Neuronal stem cell (in vitro differentiated cells): ENCODE results near the gene ERCC4.

Experiments
- DNase-seq: peaks from one replicate; pipeline ENCODE4 v3.0.0-alpha.2; 2013; ENCODE audit warnings: low spot score
- H2AFZ ChIP-seq: one replicate; pipeline ENCODE4 v1.6.1; 2013; ENCODE audit warnings: mild to moderate bottlenecking, low read length, inconsistent platforms
- H2AK5ac ChIP-seq: 2 replicates; pipeline ENCODE4 v1.6.1; 2013; ENCODE audit warnings: low read depth, mild to moderate bottlenecking, inconsistent platforms, low read length, moderate library complexity, mixed read lengths
- H2BK120ac ChIP-seq: 2 replicates; pipeline ENCODE4 v1.6.1; 2013; ENCODE audit warnings: low read depth, mild to moderate bottlenecking, inconsistent platforms, low read length, moderate library complexity, mixed read lengths
- H2BK12ac ChIP-seq: one replicate; pipeline ENCODE4 v1.6.1; 2013; ENCODE audit warnings: low read length, inconsistent platforms
- H2BK15ac ChIP-seq: 2 replicates; pipeline ENCODE4 v1.6.1; 2013; ENCODE audit warnings: mild to moderate bottlenecking, low read length, inconsistent platforms, mixed read lengths
- H2BK5ac ChIP-seq: one replicate; pipeline ENCODE4 v1.6.1; 2013; ENCODE audit warnings: inconsistent platforms, mild to moderate bottlenecking, low read length, moderate library complexity
- H3K14ac ChIP-seq: one replicate; pipeline ENCODE4 v1.6.1; 2013; ENCODE audit warnings: low read length, inconsistent platforms
- H3K18ac ChIP-seq: 2 replicates; pipeline ENCODE4 v1.6.1; 2013; ENCODE audit warnings: low read length, inconsistent platforms
- H3K23ac ChIP-seq: 2 replicates; pipeline ENCODE4 v1.6.1; 2013; ENCODE audit warnings: low read depth, mild to moderate bottlenecking, mixed read lengths, low read length, inconsistent platforms; ENCODE audit not compliant: poor library complexity
- H3K27ac ChIP-seq: replicated peaks from 3 replicates; pipeline ENCODE4 v1.5.1; 2013; ENCODE audit warnings: low read length, inconsistent platforms
- H3K27me3 ChIP-seq, 3 experiments: 2 replicates each; pipeline ENCODE4 v1.6.1; 2013; ENCODE audit warnings: low read length in 3 of 3, mild to moderate bottlenecking in 2 of 3, inconsistent platforms in 1 of 3, low read depth in 1 of 3, mixed read lengths in 1 of 3, moderate library complexity in 1 of 3; ENCODE audit not compliant: control insufficient read depth in 3 of 3, insufficient read depth in 3 of 3
- H3K36me3 ChIP-seq, 2 donors: replicated peaks in 1 of 2; 2 replicates each; pipeline ENCODE4 v1.6.1; 2013; ENCODE audit warnings: low read length in 2 of 2; ENCODE audit not compliant: control insufficient read depth in 2 of 2, insufficient read depth in 2 of 2
- H3K4ac ChIP-seq: 2 replicates; pipeline ENCODE4 v1.6.1; 2013; ENCODE audit warnings: inconsistent platforms, mild to moderate bottlenecking, low read length, moderate library complexity
- H3K4me1 ChIP-seq, 2 donors: 1 replicate in 1 of 2; 2 replicates in 1 of 2; pipeline ENCODE4 v1.6.1; 2013; ENCODE audit warnings: low read length in 2 of 2, low read depth in 1 of 2; ENCODE audit not compliant: control insufficient read depth in 2 of 2, insufficient read depth in 1 of 2
- H3K4me2 ChIP-seq: one replicate; pipeline ENCODE4 v1.6.1; 2013; ENCODE audit warnings: mild to moderate bottlenecking, low read length, inconsistent platforms; ENCODE audit not compliant: insufficient read depth, poor library complexity, severe bottlenecking
- H3K4me3 ChIP-seq, 2 donors: 2 replicates each; pipeline ENCODE4 v1.5.1; 2013; ENCODE audit warnings: low read length in 2 of 2, mild to moderate bottlenecking in 2 of 2, inconsistent platforms in 1 of 2, moderate library complexity in 1 of 2
- H3K79me1 ChIP-seq: one replicate; pipeline ENCODE4 v1.6.1; 2013; ENCODE audit warnings: low read depth, mild to moderate bottlenecking, inconsistent platforms, low read length, moderate library complexity
- H3K9ac ChIP-seq: one replicate; pipeline ENCODE4 v1.6.1; 2013; ENCODE audit warnings: mild to moderate bottlenecking, low read depth, low read length, inconsistent platforms; ENCODE audit not compliant: poor library complexity
- H3K9me3 ChIP-seq, 2 donors: replicated peaks in 1 of 2; 2 replicates each; pipeline versions ENCODE3 to v1.6.1; 2013; ENCODE audit warnings: low read length in 2 of 2, mild to moderate bottlenecking in 2 of 2, inconsistent platforms in 1 of 2, low read depth in 1 of 2, mixed read lengths in 1 of 2, moderate library complexity in 1 of 2; ENCODE audit not compliant: control insufficient read depth in 2 of 2, insufficient read depth in 1 of 2
- H4K8ac ChIP-seq: one replicate; pipeline ENCODE4 v1.6.1; 2013; ENCODE audit warnings: low read depth, mild to moderate bottlenecking, inconsistent platforms, low read length, moderate library complexity
- H4K91ac ChIP-seq: one replicate; pipeline ENCODE4 v1.6.1; 2013; ENCODE audit warnings: low read length, low read depth, mild to moderate bottlenecking, inconsistent platforms; ENCODE audit not compliant: poor library complexity
- WGBS, 2 donors: extraction: QIAGEN DNeasy Blood & Tissue Kit; methylation state at CpG; one replicate each; pipeline ENCODE4 v1.1.7; 2013; ENCODE audit warnings: missing lambda C conversion rate in 2 of 2, mixed read lengths in 1 of 2; ENCODE audit not compliant: insufficient read length in 2 of 2, insufficient replicate concordance in 1 of 2; ENCODE audit errors: extremely low coverage in 2 of 2; 5-methylcytosine and 5-hydroxymethylcytosine counted together

Gene ERCC4

GRCh38 chr16:13928646-13929045, 8.7 kb downstream of the ERCC4 start:
- Histone ChIP-seq H3K14ac (no peak overlapping the region), H2AK5ac (no peak overlapping the region), H3K9me3 (no peaks in the 10 kb centered on the region), H4K8ac (no peak overlapping the region), H3K79me1 (no peaks in the 10 kb centered on the region), H3K23ac (no peak overlapping the region), H3K4ac (no peak overlapping the region), H3K9ac (no peak overlapping the region), H3K18ac (no peak overlapping the region), H3K27me3 (no peaks in the 10 kb centered on the region), H3K36me3 (peaks cover 5 to 66% of the 10 kb centered on the region in 2 donors), H2BK5ac (no peak overlapping the region), H2BK15ac (no peak overlapping the region), H2BK12ac (no peak overlapping the region), H2AFZ (no peak overlapping the region), H2BK120ac (no peak overlapping the region), H4K91ac (no peak overlapping the region), H3K4me2 (no peak overlapping the region), H3K4me1 (no peaks in the 10 kb centered on the region), H3K4me3 (no peak overlapping the region), H3K27ac (no peak overlapping the region)
- no CpG with 5 or more reads among the region's 3 CpGs for WGBS, 2 donors
- no peak for DNase-seq

- H3K23ac ChIP-seq, result no peak overlapping the region
- no peaks in the 10 kb centered on the region for H3K27me3 ChIP-seq
- H3K9me3 ChIP-seq, result no peaks in the 10 kb centered on the region
- no peak overlapping the region for H3K9ac ChIP-seq
- H3K4ac ChIP-seq, result no peak overlapping the region
- no peak overlapping the region for H4K91ac ChIP-seq
- H4K8ac ChIP-seq, result no peak overlapping the region
- no peak overlapping the region for H2BK12ac ChIP-seq
- H3K27ac ChIP-seq, result no peak overlapping the region
- no peak overlapping the region for H3K18ac ChIP-seq
- H2BK5ac ChIP-seq, result no peak overlapping the region
- whole genome bisulfite sequencing, 2 donors, result no CpG with 5 or more reads among the region's 10 CpGs
- peaks cover 5 to 68% of the 10 kb centered on the region in 2 donors for H3K36me3 ChIP-seq
- DNase-seq, result no peak
- no peaks in the 10 kb centered on the region for H3K79me1 ChIP-seq
- no peak overlapping the region for H3K4me2 ChIP-seq
- no peaks in the 10 kb centered on the region for H3K4me1 ChIP-seq
- H2AFZ ChIP-seq, result no peak overlapping the region
- no peak overlapping the region for H2AK5ac ChIP-seq
- H2BK15ac ChIP-seq, result no peak overlapping the region
- no peak overlapping the region for H3K14ac ChIP-seq
- H2BK120ac ChIP-seq, result no peak overlapping the region
- no peak overlapping the region for H3K4me3 ChIP-seq
These were observed 11.9 kb downstream of the ERCC4 start for GRCh38 chr16:13931845-13932244.

- no peaks in the 10 kb centered on the region for H3K27me3 ChIP-seq
- no peak overlapping the region for H2BK15ac ChIP-seq
- no peak overlapping the region for H3K14ac ChIP-seq
- H2AK5ac ChIP-seq, result no peak overlapping the region
- no peak overlapping the region for H2BK120ac ChIP-seq
- no peak overlapping the region for H3K27ac ChIP-seq
- no peaks in the 10 kb centered on the region for H3K79me1 ChIP-seq
- H3K4me1 ChIP-seq, result no peaks in the 10 kb centered on the region
- DNase-seq, result peak; percentile 27
- no peak overlapping the region for H4K91ac ChIP-seq
- no peak overlapping the region for H4K8ac ChIP-seq
- H3K9me3 ChIP-seq, result no peaks in the 10 kb centered on the region
- no peak overlapping the region for H3K9ac ChIP-seq
- H3K4me3 ChIP-seq, result no peak overlapping the region
- WGBS, 2 donors, result no CpG with 5 or more reads among the region's 12 CpGs
- no peak overlapping the region for H2BK12ac ChIP-seq
- H3K18ac ChIP-seq, result no peak overlapping the region
- no peak overlapping the region for H2AFZ ChIP-seq
- H3K23ac ChIP-seq, result no peak overlapping the region
- no peak overlapping the region for H3K4me2 ChIP-seq
- no peak overlapping the region for H3K4ac ChIP-seq
- peaks cover 5 to 84% of the 10 kb centered on the region in 2 donors for H3K36me3 ChIP-seq
- H2BK5ac ChIP-seq, result no peak overlapping the region
These were observed 15.5 kb downstream of the ERCC4 start for GRCh38 chr16:13935408-13935807.

- Histone ChIP-seq H3K18ac (no peak overlapping the region), H3K27ac (no peak overlapping the region), H3K27me3 (no peaks in the 10 kb centered on the region), H2BK15ac (no peak overlapping the region), H3K9me3 (no peaks in the 10 kb centered on the region), H2BK5ac (no peak overlapping the region), H3K4me3 (no peak overlapping the region), H3K4me1 (no peaks in the 10 kb centered on the region), H3K79me1 (no peaks in the 10 kb centered on the region), H3K14ac (no peak overlapping the region), H2AK5ac (no peak overlapping the region), H4K91ac (no peak overlapping the region), H2BK120ac (no peak overlapping the region), H4K8ac (no peak overlapping the region), H2AFZ (no peak overlapping the region), H3K23ac (no peak overlapping the region), H3K4ac (no peak overlapping the region), H2BK12ac (no peak overlapping the region), H3K4me2 (no peak overlapping the region), H3K9ac (no peak overlapping the region), H3K36me3 (peaks cover 5 to 77% of the 10 kb centered on the region in 2 donors)
- no CpG with 5 or more reads among the region's 2 CpGs for WGBS, 2 donors
- no peak for DNase-seq
These were observed 16.2 kb downstream of the ERCC4 start for GRCh38 chr16:13936155-13936554.
